ENCODE measurements around the gene SETD6. TPM values are rescaled to one million over a fixed set of nuclear protein-coding genes. Genes with fewer than 3 reads are reported as not detected.

The SETD6 gene
- total and polyA plus RNA-seq, 2 of the 8 experiments (the other 6 are each of a cell fraction or from before 2014, with no cell fraction given): 25.3 to 40.5 TPM

DNA sequence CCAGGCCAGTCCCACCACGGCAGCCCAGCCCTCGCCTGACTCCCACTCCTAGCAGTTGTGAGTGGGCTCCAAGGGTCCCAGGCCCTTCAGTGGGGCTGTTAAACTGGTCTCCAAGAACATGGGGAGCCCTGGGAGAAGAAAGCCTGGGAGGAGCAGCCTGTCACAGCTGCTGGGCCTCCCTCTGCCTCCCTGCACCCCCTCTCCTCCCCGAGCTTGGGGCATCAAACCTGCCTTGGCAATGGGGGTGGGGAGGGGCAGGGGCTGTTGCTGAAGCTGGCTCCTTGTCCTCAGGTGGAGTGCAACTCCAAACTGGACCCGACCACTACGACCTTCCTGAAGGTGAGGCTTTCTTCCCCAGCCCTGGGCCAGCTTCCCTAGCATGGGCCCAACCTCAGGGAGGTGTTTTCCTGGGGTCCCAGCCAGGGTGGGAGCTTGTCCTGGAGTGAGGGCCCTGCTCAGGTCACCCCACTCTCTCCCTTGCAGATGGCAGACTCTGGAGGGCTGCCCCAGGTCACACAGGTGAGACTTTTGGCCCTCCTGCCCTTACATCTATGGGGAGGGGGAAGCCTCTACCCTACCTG is 6.6 kb upstream of the SETD6 start:
- Histone ChIP-seq H2BK12ac (ENCODE audit: low read depth, low read length) (no peak overlapping the region), H3K36me3 (ENCODE audit: control insufficient read depth in 2 of 4, insufficient read depth in 4 of 4, low read length in 3 of 4) (0 out of 8 replicates have a peak, but pooled peaks cover 0 to 5% (median 0%) of the 10 kb centered on the region in 4 experiments), H2BK120ac (replicated peaks; ENCODE audit: low read depth, low read length) (no peak overlapping the region), H3K79me1 (ENCODE audit: low read depth, low read length) (no peaks in the 10 kb centered on the region; the same call in 1 of the 2 replicates), H3K9ac (replicated peaks in 1 of 4; ENCODE audit: extremely low read depth in 1 of 4, low read depth in 3 of 4, low read length in 3 of 4) (no peak overlapping the region), H2BK20ac (ENCODE audit: low read length) (no peak overlapping the region), H2BK15ac (ENCODE audit: low read length) (no peak overlapping the region), H3K79me2 (ENCODE audit: control insufficient read depth in 1 of 2, insufficient read depth in 2 of 2, low read length in 2 of 2) (no peaks in the 10 kb centered on the region; a peak in 2 of 4 replicates), H3K4me2 (ENCODE audit: insufficient read depth in 1 of 2, low read depth in 2 of 2, low read length in 2 of 2) (no peak overlapping the region), H3K4me3 (ENCODE audit: extremely low read depth in 1 of 4, insufficient read depth in 2 of 4, low read depth in 3 of 4, low read length in 4 of 4) (no peak overlapping the region), H4K20me1 (replicated peaks in 1 of 2; ENCODE audit: control insufficient read depth in 1 of 2, insufficient read depth in 2 of 2, low read length in 2 of 2) (peaks cover 6 to 7% of the 10 kb centered on the region in 2 experiments), H3K23ac (ENCODE audit: insufficient read length) (no peak overlapping the region), H2AFZ (ENCODE audit: low read length) (no peak overlapping the region), H3K27me3 (replicated peaks in 1 of 4; ENCODE audit: control insufficient read depth in 3 of 4, extremely low read depth in 1 of 4, insufficient read depth in 3 of 4, low read length in 3 of 4) (no peaks in the 10 kb centered on the region), H3K27ac (ENCODE audit: low read depth, low read length) (no peak overlapping the region), H2BK5ac (ENCODE audit: low read depth, low read length) (no peak overlapping the region), H3K9me3 (ENCODE audit: insufficient read depth in 2 of 2, low read depth in 1 of 2, low read length in 1 of 2) (no peaks in the 10 kb centered on the region), H4K8ac (ENCODE audit: extremely low read depth, insufficient read depth, low read length) (no peak overlapping the region), H4K5ac (ENCODE audit: insufficient read length, low read depth, low read length) (no peak overlapping the region), H3K4ac (replicated peaks; ENCODE audit: insufficient read length, low read depth, low read length) (no peak overlapping the region), H3K18ac (ENCODE audit: extremely low read depth, low read length) (no peak overlapping the region), H3K14ac (ENCODE audit: insufficient read length) (no peak overlapping the region), H3K4me1 (replicated peaks in 1 of 4; ENCODE audit: control insufficient read depth in 3 of 4, insufficient read depth in 4 of 4, low read length in 3 of 4) (peaks cover 0 to 6% (median under 1%) of the 10 kb centered on the region in 4 experiments; a peak in 2 of 7 replicates), H3K23me2 (ENCODE audit: low read depth, low read length) (no peaks in the 10 kb centered on the region), H4K91ac (replicated peaks; ENCODE audit: insufficient read length, low read length) (no peak overlapping the region), H2AK5ac (ENCODE audit: low read depth, low read length) (no peak overlapping the region), H3K56ac (replicated peaks; ENCODE audit: insufficient read length, low read depth, low read length) (no peak overlapping the region)
- ChIA-PET POLR2A (ENCODE audit: partially characterized antibody) (interaction anchor here (1.3 kb wide), 1 partner anchor 10 kb away, joined by 3 read pairs; no protein-coding TSS in a partner anchor), CTCF (ENCODE audit: partially characterized antibody) (interaction anchor here (1.0 to 1.2 kb wide), 3 partner anchors 9 to 173 kb away, joined by 3 to 4 read pairs (median 3); partner anchors contain the start of gene NDRG4)
- 97% methylated on average over 4 of the region's 5 CpGs; no CpG with 5 or more reads in 1 of the 2 experiments for WGBS, 2 experiments (ENCODE audit: extremely low coverage in 1 of 2, insufficient coverage in 1 of 2, insufficient read length in 1 of 2, insufficient replicate concordance in 2 of 2, low coverage in 1 of 2, low lambda C conversion rate in 2 of 2, missing lambda C conversion rate in 1 of 2)
- no peak for TF ChIP-seq KDM1A (IDR thresholded peaks at IDR 0.05; ENCODE audit: borderline replicate concordance, low read length)
- TF ChIP-seq HDAC2 (IDR thresholded peaks at IDR 0.05; ENCODE audit: borderline replicate concordance in 1 of 2, low read depth in 2 of 2, low read length in 2 of 2): no peak
- no peak for TF ChIP-seq HDAC6 (IDR thresholded peaks at IDR 0.05; ENCODE audit: low read depth, low read length)
- FAIRE-seq (no peak), DNase-seq (ENCODE audit: low read depth in 1 of 2, low spot score in 2 of 2) (no peak)
